Measurements from ENCODE around the gene UNCX. TPM values are rescaled to one million over a fixed set of nuclear protein-coding genes. Genes with fewer than 3 reads are reported as not detected.

The UNCX gene
- total and polyA plus RNA-seq, 9 of the 15 experiments (the other 6 are each of a cell fraction or from before 2014, with no cell fraction given), result not detected

GRCh38 chr7:1192171-1192676, 40.4 kb upstream of the UNCX start:
- intact Hi-C loops (cut with micrococcal nuclease), result no loop called here
- POLR2A ChIA-PET, result no interaction called here
- TF ChIP-seq GABPA (tag; conservative IDR thresholded peaks at IDR 0.05; ENCODE audit: low read depth), result peak; percentile 48; the same call in 1 of the 2 replicates
- TF ChIP-seq BCLAF1 (IDR thresholded peaks at IDR 0.05; ENCODE audit: borderline replicate concordance in 1 of 2, control insufficient read depth in 1 of 2, low read depth in 2 of 2, low read length in 1 of 2), result no peak
- peak; percentile 85; the same call in 1 of the 2 replicates for TF ChIP-seq EZH2 (IDR thresholded peaks at IDR 0.05; ENCODE audit: borderline replicate concordance, low read depth, low read length)
- TF ChIP-seq CTCF (IDR thresholded peaks at IDR 0.05 in 2 of 3, conservative IDR thresholded peaks at IDR 0.05 in 1 of 3; ENCODE audit: insufficient read depth in 2 of 3, low read depth in 1 of 3, low read length in 3 of 3), result 0 out of 6 replicates have a peak, but pooled peaks of 1 of the 3 experiments have one; percentile 1
- no peak for TF ChIP-seq SNRNP70 (optimal IDR thresholded peaks at IDR 0.05; ENCODE audit: low read depth, low read length)
- no peak for TF ChIP-seq ZNF668 (CRISPR knock-in tag; IDR thresholded peaks at IDR 0.05)
- TF ChIP-seq CEBPB (tag; IDR thresholded peaks at IDR 0.05), result peak; percentile 48
- no peak for TF ChIP-seq ATF1 (CRISPR knock-in tag; IDR thresholded peaks at IDR 0.05)
- 0 out of 2 replicates have a peak, but pooled peaks have one; percentile 15 for TF ChIP-seq ATF1 (tag; IDR thresholded peaks at IDR 0.05)
- TF ChIP-seq FOSL1 (tag; conservative IDR thresholded peaks at IDR 0.05), result 0 out of 2 replicates have a peak, but pooled peaks have one; percentile 15
- no peak for TF ChIP-seq UBTF (IDR thresholded peaks at IDR 0.05; ENCODE audit: borderline replicate concordance in 1 of 2, low read depth in 2 of 2, low read length in 2 of 2)
- peak; percentile 56; the same call in 1 of the 2 replicates for TF ChIP-seq ATF2 (CRISPR knock-in tag; IDR thresholded peaks at IDR 0.05)

More at GRCh38 chr7:1192171-1192676, 40.4 kb upstream of the UNCX start:
- 11% methylated on average over 15 of the region's 15 CpGs for WGBS (ENCODE audit: insufficient coverage, low coverage, missing lambda C conversion rate)
- Histone ChIP-seq H4K20me1 (replicated peaks; ENCODE audit: control insufficient read depth, insufficient read depth, low read length) (no peaks in the 10 kb centered on the region), H3K9me1 (ENCODE audit: control insufficient read depth, insufficient read depth, low read length) (no peaks in the 10 kb centered on the region), H3K9ac (ENCODE audit: insufficient read depth in 1 of 2, low read depth in 2 of 2, low read length in 2 of 2) (no peak overlapping the region), H3K9me3 (replicated peaks; ENCODE audit: control insufficient read depth, insufficient read depth, low read depth, low read length) (no peaks in the 10 kb centered on the region), H3K4me1 (replicated peaks in 1 of 2; ENCODE audit: control insufficient read depth in 2 of 2, insufficient read depth in 2 of 2, low read length in 2 of 2) (peaks cover 0 to 9% of the 10 kb centered on the region in 2 experiments; a peak in 2 of 5 replicates), H3K36me3 (ENCODE audit: control insufficient read depth, insufficient read depth, low read length) (no peaks in the 10 kb centered on the region), H3K27ac (ENCODE audit: extremely low read depth, low read depth, low read length) (no peak overlapping the region), H3K27me3 (ENCODE audit: control insufficient read depth in 2 of 2, insufficient read depth in 2 of 2, low read length in 2 of 2) (peaks cover 42 to 72% of the 10 kb centered on the region in 2 experiments), H2AFZ (ENCODE audit: low read depth, low read length) (no peak overlapping the region), H3K4me3 (no peak overlapping the region), H3K4me2 (ENCODE audit: insufficient read depth, low read length) (no peak overlapping the region), H3K79me2 (ENCODE audit: control insufficient read depth, insufficient read depth, low read length) (no peaks in the 10 kb centered on the region)
- no TSS peak for BruUV-seq (replicated peaks)
- ATAC-seq, result peak; percentile 34; the same call in 2 of the 3 replicates
- in situ Hi-C loops (cut with MboI), result no loop called here
- CTCF ChIA-PET (ENCODE audit: low intra/inter-chr PET ratio), result no interaction called here
- FAIRE-seq, result peak; percentile 56
- DNase-seq (ENCODE audit: extremely low read depth in 1 of 4, low spot score in 3 of 4), result no peak
